ENCODE results near the gene ESAM.

DNA sequence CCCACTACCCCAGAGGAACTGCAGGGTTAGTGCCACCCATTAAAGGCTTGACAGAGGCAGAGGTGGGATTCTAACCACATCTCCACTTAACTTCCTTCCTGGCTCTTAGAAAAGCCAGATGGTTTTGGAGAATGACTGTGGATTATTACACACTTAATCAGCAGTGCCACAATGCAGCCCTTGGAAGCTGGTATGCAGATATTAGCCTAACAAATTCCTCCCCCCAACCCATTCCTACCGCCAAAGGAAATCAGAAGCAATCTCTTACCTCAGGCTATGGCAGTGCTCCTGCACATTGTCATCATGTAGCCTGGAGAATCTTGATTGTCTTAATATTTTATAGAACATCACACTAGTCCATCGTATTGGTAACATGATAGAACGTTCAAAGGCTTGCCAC lies 45.5 kb downstream of the ESAM start:
- no peak for TF ChIP-seq POLR2A (IDR thresholded peaks at IDR 0.05)
- TF ChIP-seq, protein P1, sequence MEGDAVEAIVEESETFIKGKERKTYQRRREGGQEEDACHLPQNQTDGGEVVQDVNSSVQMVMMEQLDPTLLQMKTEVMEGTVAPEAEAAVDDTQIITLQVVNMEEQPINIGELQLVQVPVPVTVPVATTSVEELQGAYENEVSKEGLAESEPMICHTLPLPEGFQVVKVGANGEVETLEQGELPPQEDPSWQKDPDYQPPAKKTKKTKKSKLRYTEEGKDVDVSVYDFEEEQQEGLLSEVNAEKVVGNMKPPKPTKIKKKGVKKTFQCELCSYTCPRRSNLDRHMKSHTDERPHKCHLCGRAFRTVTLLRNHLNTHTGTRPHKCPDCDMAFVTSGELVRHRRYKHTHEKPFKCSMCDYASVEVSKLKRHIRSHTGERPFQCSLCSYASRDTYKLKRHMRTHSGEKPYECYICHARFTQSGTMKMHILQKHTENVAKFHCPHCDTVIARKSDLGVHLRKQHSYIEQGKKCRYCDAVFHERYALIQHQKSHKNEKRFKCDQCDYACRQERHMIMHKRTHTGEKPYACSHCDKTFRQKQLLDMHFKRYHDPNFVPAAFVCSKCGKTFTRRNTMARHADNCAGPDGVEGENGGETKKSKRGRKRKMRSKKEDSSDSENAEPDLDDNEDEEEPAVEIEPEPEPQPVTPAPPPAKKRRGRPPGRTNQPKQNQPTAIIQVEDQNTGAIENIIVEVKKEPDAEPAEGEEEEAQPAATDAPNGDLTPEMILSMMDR (IDR thresholded peaks at IDR 0.05): no peak

Data from thyroid gland (tissue), 4 donors.